Dermis microvascular lymphatic vessel endothelial cell (primary cell): ENCODE results near the gene LRRC27. TPM values are rescaled to one million over a fixed set of nuclear protein-coding genes. Genes with fewer than 3 reads are reported as not detected.

Source experiments
- DNase-seq, 2 donors: peaks; one replicate each; pipeline versions ENCODE4 v3.0.0 to v3.0.0-alpha.2; 2010; ENCODE audit warnings: low read depth in 2 of 2
- total RNA-seq: library from RNA; depleted of rRNA; stranded (reverse); fragments of >200 nt; gene quantifications from 2 replicates; pipeline ENCODE4 v1.2.1, GENCODE V29; 2014

LRRC27 gene
- total RNA-seq, 1 donor from 2014 or later = 5.0 TPM

DNA sequence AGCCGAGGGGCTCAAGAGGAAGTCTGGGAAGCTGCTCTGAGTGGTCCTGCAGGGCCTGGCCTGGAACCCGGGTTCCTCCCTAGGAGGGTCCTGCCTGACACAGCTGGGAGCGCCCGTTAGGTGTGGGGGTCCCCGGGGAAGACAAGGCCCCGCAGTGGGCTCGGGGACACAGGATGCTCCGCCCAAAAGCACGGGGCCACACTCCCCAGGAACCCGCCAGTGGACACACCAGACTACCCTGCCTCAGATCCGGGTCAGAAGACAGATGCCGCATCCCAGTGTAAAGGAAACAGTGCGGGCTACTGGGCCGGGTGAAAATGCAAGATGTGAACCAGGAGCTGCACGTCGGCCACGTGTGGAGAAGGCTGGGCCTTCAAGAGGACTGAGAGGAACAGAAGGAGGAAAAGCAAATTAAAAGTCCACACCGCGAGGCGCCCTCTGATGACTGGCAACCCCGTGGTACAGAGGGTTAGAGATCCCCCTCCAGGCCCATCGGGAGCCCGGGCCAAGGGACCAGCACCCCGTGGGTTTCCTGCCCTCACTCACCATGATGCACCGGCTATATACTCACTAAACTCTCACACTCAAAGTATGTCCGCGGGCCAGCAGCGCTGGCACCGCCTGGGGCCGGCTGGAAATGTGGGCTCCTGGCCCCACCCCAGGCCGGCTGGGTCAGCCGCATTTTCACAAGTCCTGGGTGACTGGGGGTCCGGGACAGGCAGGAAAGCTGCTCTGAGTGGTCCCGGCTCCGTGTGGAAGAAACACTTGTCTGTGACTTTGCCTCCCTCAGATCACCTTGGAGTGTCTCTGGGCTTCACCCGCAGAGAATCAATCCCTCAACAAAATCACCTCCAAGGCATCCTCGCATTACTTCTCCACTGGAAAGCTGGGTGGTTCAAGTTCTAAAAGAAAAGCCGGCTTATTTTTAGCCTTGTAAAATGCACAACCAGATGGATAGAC lies 30.3 kb upstream of the LRRC27 start:
- DNase-seq = no peak

DNA sequence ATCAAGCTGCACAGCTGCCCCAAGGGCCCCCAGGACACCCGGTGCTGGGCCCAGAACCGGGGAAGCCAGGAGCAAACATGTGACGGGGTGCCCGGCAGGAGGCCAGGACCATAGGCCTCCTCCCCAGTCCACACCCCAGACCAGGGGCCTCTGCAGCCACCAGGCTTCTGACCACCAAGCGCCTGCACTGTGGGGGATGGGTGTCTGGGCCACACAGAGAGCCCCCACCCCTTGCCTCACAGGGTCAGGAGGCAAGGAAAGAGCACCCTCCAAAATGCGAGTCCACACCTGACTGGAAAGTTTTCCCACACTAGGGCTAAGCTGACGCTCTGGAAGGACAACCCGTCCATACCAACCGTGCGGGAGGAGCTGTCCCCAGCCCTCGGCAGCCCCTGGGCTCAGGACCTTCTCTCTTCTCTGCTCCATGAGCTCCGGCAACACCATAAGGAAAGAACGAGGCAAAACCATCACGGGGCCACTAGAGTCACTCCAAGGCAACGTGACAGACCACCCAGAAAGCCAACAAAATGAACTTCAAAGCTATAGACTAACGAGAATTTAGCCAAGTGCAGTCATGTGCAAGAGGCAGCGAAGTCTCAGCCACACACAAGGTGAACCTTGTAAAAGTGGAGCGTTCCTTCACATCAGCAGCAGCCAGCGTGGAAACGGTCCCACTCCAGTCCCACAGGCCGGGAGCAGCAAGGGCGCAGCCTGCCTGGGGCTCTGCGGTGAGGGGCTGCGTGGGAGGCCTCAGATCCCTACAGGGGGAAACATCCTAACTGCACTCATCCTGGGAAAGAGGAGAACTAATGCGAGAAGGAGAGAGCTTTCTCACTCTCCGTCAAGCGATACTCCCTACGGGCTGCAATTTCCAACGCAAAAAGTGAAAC lies 29.3 kb upstream of the LRRC27 start:
- DNase-seq = no peak

DNA sequence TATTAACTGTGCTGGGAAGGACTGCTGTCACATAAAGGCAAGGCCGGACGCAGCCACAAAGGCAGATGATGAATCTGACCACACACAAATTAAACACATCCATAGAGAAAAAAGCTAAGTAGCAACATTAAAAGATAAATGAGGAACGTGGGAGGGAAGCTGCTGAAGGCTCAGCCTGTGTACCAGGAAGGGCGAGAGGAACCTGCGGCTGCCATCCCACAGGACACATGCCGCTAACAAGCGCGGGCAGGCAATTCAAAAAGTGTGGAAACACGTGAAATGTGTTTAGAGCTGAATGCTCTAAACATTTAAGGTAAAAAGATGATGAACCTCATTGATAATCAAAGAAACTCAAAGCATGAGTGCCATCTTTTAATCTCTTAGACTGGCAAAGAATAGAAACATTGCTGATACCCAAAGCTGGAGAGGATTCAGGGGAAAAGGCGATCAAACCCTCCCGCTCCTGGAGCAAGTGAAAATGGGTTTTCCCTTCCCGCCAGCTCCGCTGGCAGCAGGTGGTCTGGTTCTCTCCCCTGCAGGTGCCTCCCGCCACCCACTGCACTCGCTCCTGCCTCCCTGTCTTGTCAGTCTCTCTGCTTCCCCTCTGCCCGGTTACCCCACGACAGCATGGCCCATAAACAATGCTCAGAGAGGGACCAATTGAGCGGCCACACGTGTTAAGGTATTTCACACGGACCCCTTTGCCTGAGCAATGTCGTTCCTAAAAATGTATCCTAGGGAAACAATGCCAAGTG lies 28.5 kb upstream of the LRRC27 start:
- DNase-seq = no peak

DNA sequence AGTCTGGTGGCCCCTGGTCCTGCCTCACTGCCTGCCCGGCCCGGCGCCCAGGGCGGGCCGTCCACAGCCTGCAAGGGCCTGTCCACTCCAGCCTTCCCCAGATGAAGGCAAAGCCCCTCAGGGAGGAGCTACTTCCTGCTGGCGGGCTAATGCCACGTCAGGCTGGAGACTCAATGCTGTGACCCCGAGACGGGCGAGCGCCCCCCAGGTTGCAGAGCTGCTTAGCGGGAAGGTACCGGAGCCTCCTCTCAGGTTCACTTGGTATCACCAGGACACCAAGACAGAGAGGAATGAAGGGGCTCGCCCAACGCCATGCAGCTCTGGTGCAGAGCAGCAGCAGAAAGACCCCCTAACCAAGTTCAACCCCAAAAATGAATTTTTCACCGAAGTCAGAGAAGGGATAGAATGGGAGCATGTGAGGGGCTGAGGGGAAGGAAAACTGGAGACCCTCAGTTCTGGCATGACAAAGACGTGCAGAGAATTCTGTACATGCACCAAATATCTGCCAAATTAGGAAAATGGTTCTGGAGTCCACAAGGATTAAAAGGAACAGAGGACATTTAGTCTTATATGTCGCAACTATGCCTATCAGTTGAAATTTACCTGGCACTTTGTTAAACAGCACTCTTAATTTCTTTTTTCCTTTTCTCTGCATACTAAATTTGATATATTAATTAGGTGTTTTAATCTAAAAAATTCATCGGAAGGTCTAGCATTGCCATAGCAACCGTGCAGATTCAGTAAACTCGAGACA lies 27.1 kb upstream of the LRRC27 start:
- no peak for DNase-seq

DNA sequence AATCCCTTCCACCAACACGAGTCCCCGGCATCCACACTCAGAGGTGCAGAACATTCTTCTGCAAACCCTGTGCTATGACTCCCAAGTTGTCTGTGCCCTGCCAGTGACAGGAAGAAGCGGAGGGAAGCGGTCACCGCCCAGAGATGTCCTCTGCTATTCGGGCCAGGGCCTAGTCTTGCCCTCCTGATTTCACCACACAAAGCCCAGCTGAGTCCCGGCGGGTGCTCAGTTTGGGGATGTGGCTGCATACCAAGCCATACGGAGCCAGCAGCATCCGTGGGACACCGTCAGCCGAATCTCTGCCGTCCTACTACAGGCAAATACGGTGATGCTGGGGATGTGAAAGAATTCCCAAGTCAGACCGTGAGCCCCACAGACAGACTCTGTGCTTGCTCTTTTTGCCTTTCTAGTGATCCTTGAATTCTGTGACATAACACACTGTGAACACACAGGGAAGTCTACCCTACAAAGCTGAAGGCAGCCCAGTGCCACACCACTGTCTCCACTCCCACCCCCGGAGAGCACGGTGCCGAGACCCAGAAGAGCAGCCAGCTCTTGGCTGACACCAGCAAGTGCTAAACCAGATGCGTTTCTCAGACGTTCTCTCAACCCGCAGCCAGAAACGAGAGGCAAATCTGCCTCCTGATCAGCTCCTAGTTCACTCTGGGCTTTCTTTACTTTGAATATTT lies 26.2 kb upstream of the LRRC27 start:
- DNase-seq = no peak

DNA sequence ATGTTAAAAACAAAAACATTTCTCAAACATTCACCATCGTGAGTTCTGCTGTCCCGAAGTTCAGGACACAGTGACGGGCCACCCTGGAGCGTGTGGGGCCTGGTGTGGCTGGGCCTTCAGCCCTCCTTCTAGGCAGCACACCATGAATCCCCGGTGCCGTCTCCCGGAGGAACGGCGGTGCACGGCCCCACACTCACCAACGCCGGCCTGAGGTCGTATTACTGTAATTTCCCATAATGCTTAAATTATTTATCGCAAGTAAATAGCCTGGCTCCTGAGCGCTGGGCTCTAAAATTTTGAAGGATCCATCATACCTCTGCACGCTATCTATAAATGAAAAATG lies 25.7 kb upstream of the LRRC27 start:
- DNase-seq = no peak

DNA sequence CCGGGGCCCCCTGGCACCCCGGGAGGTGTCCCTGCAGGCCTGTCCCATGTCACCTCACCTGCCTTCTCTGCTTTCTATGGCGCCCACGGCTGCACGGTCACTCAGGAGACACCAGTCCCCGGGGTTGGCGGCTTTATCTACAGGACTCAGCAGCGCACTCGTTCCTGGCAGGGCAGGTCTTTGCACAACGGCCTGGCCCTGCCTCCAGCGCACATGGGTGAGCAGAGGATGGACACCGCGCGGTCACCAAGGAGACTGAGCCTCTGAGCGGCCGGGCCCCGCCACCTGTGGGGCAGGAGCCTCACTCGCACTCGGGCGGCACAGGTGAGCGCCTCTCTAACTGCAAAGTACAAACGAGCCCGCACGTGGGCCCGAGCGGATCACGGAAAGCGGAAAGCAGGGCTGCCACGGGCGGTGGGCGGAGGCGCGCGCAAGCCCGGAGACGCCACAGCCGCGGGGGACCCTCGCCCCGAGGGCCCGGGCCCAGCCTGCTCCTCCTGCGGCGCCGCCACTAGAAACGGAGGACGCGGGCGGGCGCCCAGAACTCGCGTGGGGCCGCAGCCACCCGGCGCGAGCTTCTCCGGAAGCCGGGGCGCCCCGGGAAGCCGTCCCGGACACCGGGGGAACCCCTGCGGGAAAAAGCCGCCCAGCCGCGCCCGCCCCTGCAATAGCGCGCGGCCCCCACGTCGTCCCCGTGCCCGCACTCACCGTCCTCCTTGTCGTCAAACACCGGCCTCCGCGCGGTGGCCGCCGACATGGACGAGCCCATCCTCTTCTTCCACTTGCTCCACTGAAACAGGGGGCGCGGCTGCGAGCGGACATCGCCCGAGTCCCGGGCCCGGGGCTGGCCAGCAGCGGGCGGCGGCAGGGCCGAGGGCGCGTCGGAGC lies 24.9 kb upstream of the LRRC27 start:
- DNase-seq = peak in 1 of 2 donors; percentile 12

DNA sequence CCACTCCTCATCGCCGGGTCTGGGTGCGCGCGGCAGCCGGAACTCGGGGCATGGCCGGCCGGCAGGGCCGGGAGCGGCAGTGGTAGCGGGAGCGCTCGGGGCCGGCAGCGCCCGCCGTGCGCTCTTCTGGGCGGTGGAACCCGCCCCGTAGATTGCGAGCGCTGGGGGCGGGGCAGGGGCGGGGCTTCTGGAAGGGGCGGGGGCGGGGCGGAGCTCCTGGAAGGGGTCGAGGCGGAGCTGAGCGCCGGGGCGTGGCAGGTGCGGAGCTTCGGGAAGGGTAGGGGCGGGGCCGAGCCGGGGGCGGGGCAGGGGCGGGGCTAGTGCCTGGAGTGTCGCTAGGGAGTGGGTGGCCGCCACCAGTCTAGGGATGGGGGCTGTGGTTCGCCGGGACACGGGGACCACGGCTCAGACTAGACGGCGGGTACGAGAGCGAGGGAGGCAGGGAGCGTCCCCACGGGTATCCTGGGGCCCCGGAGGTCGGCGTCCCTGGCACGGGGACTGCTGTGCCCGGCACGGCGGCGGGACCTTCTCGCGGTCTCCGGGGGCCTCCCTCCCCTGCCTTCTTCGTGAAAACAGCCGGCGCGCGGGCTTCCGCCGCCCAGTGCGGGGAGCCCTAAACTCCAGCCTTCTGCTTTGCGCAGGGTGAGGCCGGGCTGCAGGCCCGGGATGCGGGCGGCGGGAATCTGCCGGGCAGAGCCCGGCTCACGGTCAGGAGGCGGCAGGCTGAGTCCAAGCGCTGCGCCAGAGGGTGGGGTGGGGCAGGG lies 24.0 kb upstream of the LRRC27 start, which contains the start of gene STK32C:
STK32C (minus strand) TSS at position 128 of the 764 bp plus-strand sequence; CDS start at position 11, 117 bp downstream.
- DNase-seq = peak; percentile 69 to 92

DNA sequence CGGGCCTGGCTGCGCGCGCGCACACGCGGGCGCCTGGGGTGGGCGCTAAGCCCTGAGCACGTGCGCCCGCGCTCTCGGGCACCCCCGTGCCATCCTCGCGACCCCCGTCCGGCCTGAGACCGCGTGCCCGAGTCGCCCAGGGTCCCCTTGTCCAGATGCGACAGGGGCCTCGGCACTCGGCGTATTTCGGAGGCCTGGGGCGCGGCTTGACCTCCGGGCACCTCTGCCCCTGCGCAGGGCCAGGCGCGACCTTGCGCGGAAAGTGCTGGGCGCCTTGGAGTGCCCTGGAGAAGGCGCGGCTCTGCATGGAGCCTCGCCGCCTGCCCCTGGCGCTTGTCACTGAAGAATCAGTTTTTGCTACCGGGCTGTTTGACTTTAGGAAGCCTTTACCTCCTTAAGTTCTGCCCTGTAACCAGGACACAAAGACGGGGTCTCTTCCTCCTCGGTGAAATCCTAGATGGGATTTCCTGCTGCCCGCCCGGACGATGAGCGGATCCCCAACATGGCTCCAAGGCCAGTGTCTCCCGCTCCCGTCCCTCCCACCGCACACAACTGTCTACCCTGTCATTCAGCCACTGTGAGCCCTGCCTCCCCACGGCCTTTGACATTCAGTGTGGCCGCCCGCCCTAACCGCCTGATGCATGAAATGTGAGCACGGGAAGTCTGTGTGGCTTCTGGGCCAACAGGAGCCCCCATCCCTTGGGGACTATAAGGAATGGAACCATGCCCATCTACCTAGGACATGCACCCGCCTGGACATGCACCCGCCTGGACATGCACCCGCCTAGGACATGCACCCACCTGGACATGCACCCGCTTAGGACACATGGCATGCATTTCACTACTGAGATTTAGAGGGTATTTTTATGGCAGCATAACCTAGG lies 23.2 kb upstream of the LRRC27 start:
- DNase-seq = no peak

DNA sequence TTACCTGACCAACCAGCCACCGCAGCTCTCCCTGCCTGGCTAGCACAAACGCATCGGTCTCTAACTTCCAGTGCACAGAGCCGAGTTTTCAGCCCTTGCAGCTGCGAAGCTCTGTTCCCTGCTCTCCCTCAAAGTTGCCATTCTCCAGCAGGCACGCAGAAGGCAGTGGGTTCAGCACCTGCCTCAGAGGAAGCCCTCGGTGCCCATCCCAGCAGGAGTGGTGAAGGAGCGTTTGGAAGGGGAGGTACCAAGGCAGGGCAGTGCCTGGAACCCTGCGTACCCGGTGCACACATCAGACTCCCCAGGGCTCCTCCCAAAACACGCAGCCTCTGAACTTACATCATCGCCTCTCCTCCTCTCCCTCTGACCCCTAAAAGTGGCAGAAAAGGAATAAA lies 22.5 kb upstream of the LRRC27 start:
- no peak for DNase-seq

DNA sequence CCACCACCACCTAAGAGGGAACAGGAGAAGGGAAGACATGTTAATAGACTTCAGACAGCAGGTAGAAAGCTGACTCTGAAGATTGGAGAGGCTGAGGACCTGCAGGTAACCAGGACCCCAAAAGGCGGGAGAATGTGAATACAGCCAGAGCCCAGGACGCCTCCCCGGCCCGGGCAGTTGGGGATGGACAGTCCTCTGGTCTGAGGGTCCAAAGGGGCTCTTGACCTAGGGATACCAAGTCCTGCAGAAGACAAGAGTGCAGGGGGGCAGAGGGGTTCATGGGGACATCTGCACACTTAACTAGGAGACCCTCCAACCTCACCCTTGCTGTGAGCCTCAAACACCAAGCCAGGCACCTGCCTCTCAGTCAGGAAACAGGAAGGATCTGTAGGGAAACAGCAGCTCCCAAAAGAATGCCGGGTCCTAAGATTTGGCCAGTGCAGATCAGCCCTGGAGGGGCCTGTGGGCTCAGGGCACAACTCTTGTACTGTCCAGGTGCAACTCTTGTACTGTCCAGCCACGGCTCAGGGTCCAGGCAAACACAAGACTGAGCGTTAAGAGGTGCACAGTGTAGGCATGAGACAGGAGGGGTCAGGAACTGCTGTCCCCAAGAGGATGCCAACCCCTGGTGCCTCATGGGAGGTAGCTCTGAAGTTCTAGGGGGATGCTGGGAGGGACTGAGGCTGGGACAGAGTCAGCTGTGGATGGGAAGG lies 22.0 kb upstream of the LRRC27 start:
- DNase-seq = no peak

DNA sequence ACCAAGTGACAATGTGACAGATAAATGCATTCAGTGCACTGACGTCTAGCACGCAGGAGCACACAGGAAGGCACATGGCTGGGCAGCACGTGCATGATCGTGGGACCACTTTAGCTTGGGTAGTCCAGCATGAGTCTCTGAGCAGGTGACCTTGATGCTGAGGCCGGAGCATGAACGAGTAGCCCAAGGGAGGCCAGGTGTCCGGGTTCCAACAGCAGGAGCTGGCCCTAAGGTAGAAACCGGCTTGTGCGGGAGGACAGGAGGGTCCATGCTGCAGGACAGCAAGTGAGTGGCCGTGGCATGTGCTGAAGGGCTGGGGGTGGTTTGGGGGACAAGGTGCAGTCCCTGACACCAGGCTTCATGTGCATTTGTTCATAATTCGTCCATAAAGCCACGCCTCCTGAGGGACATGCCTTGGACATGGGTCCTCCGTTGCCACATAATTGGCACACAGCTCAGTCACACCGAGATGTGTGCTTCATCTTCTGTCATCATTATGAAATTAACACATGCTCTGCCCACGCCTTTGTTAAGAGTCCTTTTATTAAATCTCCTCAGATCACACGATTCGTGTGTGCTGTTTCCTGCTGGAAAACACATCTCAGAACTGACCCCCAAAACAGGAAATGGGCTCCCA lies 21.2 kb upstream of the LRRC27 start:
- no peak for DNase-seq

DNA sequence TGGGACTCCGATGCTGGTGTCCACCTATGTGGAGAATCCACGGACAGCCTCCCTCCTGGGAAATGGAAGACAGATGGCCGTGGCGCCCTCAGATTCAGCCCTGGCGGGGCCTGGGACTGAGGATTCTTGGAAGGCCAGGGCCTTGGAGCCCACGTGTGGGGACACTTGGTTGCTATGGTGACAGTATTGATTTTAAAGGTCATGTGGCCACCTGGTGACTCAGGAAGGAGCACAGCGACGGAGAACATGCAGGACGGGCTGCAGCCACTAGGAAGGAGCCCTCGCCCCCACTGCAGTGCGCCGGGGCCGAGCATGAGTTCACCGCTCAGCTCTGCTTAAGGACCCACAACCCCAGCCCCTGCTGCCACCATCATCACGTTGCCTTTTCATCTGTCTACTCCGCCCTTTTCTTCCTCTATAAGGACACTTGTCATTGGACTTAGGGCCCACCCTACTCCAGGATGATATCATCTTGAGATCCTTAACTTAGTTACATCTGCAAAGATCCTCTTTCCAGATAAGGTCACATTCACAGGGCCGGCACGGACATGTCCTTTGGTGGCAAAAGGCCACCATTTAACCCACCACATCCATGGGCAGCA lies 20.6 kb upstream of the LRRC27 start:
- DNase-seq = no peak

DNA sequence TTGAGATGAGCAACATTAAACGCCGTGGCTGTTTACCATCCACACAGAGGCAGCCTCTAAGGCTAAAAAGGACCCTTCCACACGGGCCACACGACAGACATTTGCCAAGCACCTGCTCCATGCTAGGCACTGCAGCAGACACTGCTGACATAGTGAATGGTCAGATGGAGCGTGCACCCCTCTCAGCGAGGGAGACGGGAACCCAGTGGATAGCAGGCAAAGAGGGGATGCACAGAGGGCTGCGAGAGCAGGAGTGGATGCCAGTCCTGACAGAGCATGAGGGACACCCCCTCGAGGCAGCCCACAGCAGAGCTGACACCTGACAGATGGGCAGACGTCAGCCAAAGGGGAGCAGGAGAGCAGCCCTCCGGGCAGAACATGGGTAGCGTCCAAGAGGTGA lies 18.7 kb upstream of the LRRC27 start:
- DNase-seq = no peak

DNA sequence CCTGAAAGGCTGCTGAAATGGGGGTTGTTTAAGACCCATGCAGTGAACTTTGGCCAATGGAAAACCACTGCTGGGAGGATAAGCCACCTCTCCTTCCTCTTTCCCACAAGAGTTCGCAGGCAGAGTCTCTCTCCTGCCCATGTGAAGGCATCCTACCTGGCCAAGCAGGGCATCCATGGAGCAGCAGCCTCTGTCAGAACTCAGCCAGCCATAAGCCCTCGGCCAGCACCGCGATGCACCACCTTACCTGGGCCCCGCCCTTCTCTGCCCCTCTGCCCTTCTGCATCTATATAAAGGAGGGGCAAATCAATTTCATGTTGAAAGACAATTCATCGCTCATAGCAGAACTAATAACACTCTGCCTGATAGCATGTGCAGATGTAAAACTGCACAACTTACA lies 18.1 kb upstream of the LRRC27 start:
- no peak for DNase-seq

DNA sequence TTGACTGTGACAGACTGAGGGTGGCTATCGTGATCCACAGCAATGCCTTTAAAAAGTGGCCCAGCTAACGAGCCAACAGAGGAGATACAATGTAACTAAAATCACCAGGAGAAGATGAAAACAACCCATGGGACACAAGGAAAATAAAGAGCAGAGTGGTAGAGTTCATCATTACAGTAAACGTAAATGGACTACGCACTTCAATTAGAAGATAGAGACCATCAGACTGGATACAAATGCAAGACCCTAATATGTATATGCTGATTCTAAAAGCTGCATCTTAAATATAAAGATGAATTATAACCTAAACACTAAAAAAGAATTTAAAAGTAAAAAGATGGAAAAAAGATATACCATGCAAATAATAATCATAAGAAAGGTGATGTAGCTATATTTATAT lies 17.7 kb upstream of the LRRC27 start:
- no peak for DNase-seq
